SK-N-SH (cell line): Measurements from ENCODE around the gene HOXA6. TPM values are rescaled to one million over a fixed set of nuclear protein-coding genes. Genes with fewer than 3 reads are reported as not detected.

Experiments used
- CTCF ChIA-PET: fragments of 300-600, 350-600 bp; formaldehyde crosslinking; extraction: SDS; loops from one replicate; lab custom pipeline; 2021; lab: Yijun Ruan, JAX
- POLR2A ChIA-PET: fragments of 350-600 bp; sonication (Branson Sonifier 250); formaldehyde crosslinking; extraction: SDS; loops from one replicate; lab custom pipeline; 2020; ENCODE audit warnings: antibody characterized with exemption, inconsistent platforms; lab: Yijun Ruan, JAX
- DNase-seq: peaks from one replicate; pipeline ENCODE4 v3.0.0; 2012
- H2AFZ ChIP-seq: fragments of 200-600 bp; sonication (generic); 2 replicates; pipeline ENCODE4 v1.8.1; 2016; ENCODE audit warnings: antibody characterized with exemption, mild to moderate bottlenecking, low read depth
- H3F3A ChIP-seq: fragments of 200-600 bp; sonication (generic); replicated peaks from 2 replicates; pipeline ENCODE3; 2016; ENCODE audit warnings: antibody characterized with exemption, mild to moderate bottlenecking; ENCODE audit not compliant: insufficient read depth
- H3K27ac ChIP-seq, 2 experiments: fragments of 200-500 bp in 1 of 2; fragments of 200-600 bp in 1 of 2; sonication (Bioruptor generic) in 1 of 2; sonication (generic), shearing (Covaris generic) in 1 of 2; 2 replicates each; pipeline versions ENCODE4 v1.5.1 to v1.6.1; 2014 to 2016; ENCODE audit warnings: low read depth in 2 of 2, inconsistent platforms in 1 of 2, low read length in 1 of 2, mild to moderate bottlenecking in 1 of 2, mixed read lengths in 1 of 2
- H3K27me3 ChIP-seq: fragments of 200-600 bp; sonication (generic), shearing (Covaris generic); 2 replicates; pipeline ENCODE4 v1.6.1; 2016; ENCODE audit warnings: mixed run types; ENCODE audit not compliant: insufficient read depth
- H3K36me3 ChIP-seq, 2 experiments: fragments of 200-500 bp in 1 of 2; fragments of 200-600 bp in 1 of 2; sonication (Bioruptor generic) in 1 of 2; sonication (generic) in 1 of 2; replicated peaks in 1 of 2; 2 replicates each; pipeline versions ENCODE3 to v1.5.1; 2014 to 2016; ENCODE audit warnings: low read length in 1 of 2, mild to moderate bottlenecking in 1 of 2; ENCODE audit not compliant: insufficient read depth in 2 of 2, control insufficient read depth in 1 of 2
- H3K4me1 ChIP-seq, 2 experiments: fragments of 200-500 bp in 1 of 2; fragments of 200-600 bp in 1 of 2; sonication (Bioruptor generic) in 1 of 2; sonication (generic), shearing (Covaris generic) in 1 of 2; 2 replicates each; pipeline versions ENCODE4 v1.5.1 to v1.6.1; 2014 to 2016; ENCODE audit warnings: low read depth in 1 of 2, low read length in 1 of 2, mixed run types in 1 of 2; ENCODE audit not compliant: insufficient read depth in 2 of 2, control insufficient read depth in 1 of 2
- H3K4me2 ChIP-seq: fragments of 200-600 bp; sonication (generic), shearing (Covaris generic); 2 replicates; pipeline ENCODE4 v1.6.1; 2017; ENCODE audit warnings: mixed run types
- H3K4me3 ChIP-seq, 2 experiments: fragments of 200-500 bp in 1 of 2; fragments of 200-600 bp in 1 of 2; sonication (Bioruptor generic) in 1 of 2; sonication (generic), shearing (Covaris generic) in 1 of 2; 2 replicates each; pipeline versions ENCODE4 v1.5.1 to v1.8.1; 2014 to 2016; ENCODE audit warnings: low read depth in 2 of 2, inconsistent platforms in 1 of 2, low read length in 1 of 2, mild to moderate bottlenecking in 1 of 2, mixed read lengths in 1 of 2, moderate library complexity in 1 of 2
- H3K79me2 ChIP-seq: fragments of 200-600 bp; sonication (generic); 2 replicates; pipeline ENCODE4 v1.8.1; 2017; ENCODE audit warnings: mild to moderate bottlenecking; ENCODE audit not compliant: insufficient read depth
- H3K9ac ChIP-seq: fragments of 200-600 bp; sonication (generic); 2 replicates; pipeline ENCODE4 v1.6.1; 2017; ENCODE audit warnings: mixed run types
- H3K9me2 ChIP-seq: fragments of 200-600 bp; sonication (generic); 2 replicates; pipeline ENCODE4 v1.6.1; 2017; ENCODE audit warnings: mixed run types
- H3K9me3 ChIP-seq: fragments of 200-600 bp; sonication (generic); 2 replicates; pipeline ENCODE4 v1.6.1; 2017; ENCODE audit warnings: mixed run types, mild to moderate bottlenecking, moderate library complexity
- H4K20me1 ChIP-seq: fragments of 200-600 bp; sonication (generic); 2 replicates; pipeline ENCODE4 v1.6.1; 2017; ENCODE audit warnings: mild to moderate bottlenecking, mixed run types; ENCODE audit not compliant: insufficient read depth
- CHD2 ChIP-seq: fragments of 150-350 bp; IDR thresholded peaks from 2 replicates; pipeline ENCODE4 v1.6.1; 2018; ENCODE audit warnings: low read length; ENCODE audit not compliant: partially characterized antibody
- CTCF ChIP-seq: fragments of 200-600 bp; sonication (generic); IDR thresholded peaks from 2 replicates; pipeline ENCODE4 v1.6.1; 2017; ENCODE audit warnings: antibody characterized with exemption, mild to moderate bottlenecking, moderate library complexity
- EP300 ChIP-seq, 2 experiments: IDR thresholded peaks; 2 replicates each; pipeline versions ENCODE4 v1.4.0 to v1.6.1; 2012; ENCODE audit warnings: borderline replicate concordance in 1 of 2, low read depth in 1 of 2, low read length in 1 of 2
- EZH2phosphoT487 ChIP-seq: fragments of 200-600 bp; sonication (generic); IDR thresholded peaks from 2 replicates; pipeline ENCODE4 v1.6.1; 2017; ENCODE audit warnings: low read depth, mixed run types, mild to moderate bottlenecking, antibody characterized with exemption, moderate library complexity, borderline replicate concordance
- FOXM1 ChIP-seq: IDR thresholded peaks from 2 replicates; pipeline ENCODE4 v1.4.0; 2012; ENCODE audit warnings: low read depth, mild to moderate bottlenecking
- GABPA ChIP-seq: IDR thresholded peaks from 2 replicates; pipeline ENCODE4 v1.4.0; 2012; ENCODE audit warnings: low read depth, mild to moderate bottlenecking
- IRF3 ChIP-seq: fragments of 150-350 bp; IDR thresholded peaks from 2 replicates; pipeline ENCODE4 v1.6.1; 2016; ENCODE audit warnings: mild to moderate bottlenecking, low read depth, low read length
- JUND ChIP-seq: IDR thresholded peaks from 2 replicates; pipeline ENCODE4 v1.4.0; 2012
- MXI1 ChIP-seq: IDR thresholded peaks from 2 replicates; pipeline ENCODE4 v1.6.1; 2012; ENCODE audit warnings: mild to moderate bottlenecking, low read depth, low read length, improper control_type of control experiment
- RCOR1 ChIP-seq: fragments of 150-350 bp; IDR thresholded peaks from 2 replicates; pipeline ENCODE4 v1.6.1; 2017; ENCODE audit warnings: antibody characterized with exemption, low read length
- SMC3 ChIP-seq: IDR thresholded peaks from 2 replicates; pipeline ENCODE4 v1.6.1; 2012; ENCODE audit warnings: low read depth, low read length, improper control_type of control experiment
- TEAD4 ChIP-seq: IDR thresholded peaks from 2 replicates; pipeline ENCODE4 v1.4.0; 2012; ENCODE audit warnings: mild to moderate bottlenecking, borderline replicate concordance; ENCODE audit not compliant: insufficient read depth
- USF2 ChIP-seq: fragments of 150-350 bp; IDR thresholded peaks from 2 replicates; pipeline ENCODE4 v1.6.1; 2017; ENCODE audit warnings: antibody characterized with exemption, low read length, low read depth, borderline replicate concordance
- WGBS: methylation state at CpG from one replicate; pipeline ENCODE4 v1.1.6; 2017; ENCODE audit warnings: low lambda C conversion rate; 5-methylcytosine and 5-hydroxymethylcytosine counted together
- polyA plus RNA-seq, 3 experiments: library from polyadenylated mRNA; depleted of rRNA; stranded (reverse); fragments of >200 nt; gene quantifications; 2 replicates each; pipeline ENCODE4 v1.2.3, GENCODE V29; 2012

HOXA6 gene
- polyA plus RNA-seq, 1 of the 3 experiments (the other 2 are of a cell fraction) = not detected

- ChIA-PET POLR2A (no interaction called here), CTCF (interaction anchor here (0.8 to 10.7 kb wide), 12 partner anchors 10 to 907 kb away, joined by 3 to 84 read pairs (median 10); partner anchors contain the start of gene HOXA13)
- no peaks in the 10 kb centered on the region for H3K9me3 ChIP-seq
- no peak overlapping the region for H3K27ac ChIP-seq
- DNase-seq = no peak
- WGBS = 11% methylated on average over 22 of the region's 22 CpGs
- peaks cover 98% of the 10 kb centered on the region for H3K27me3 ChIP-seq
- H3K4me2 ChIP-seq = peak overlapping the region; percentile 51
- H3K79me2 ChIP-seq = no peaks in the 10 kb centered on the region
- H3F3A ChIP-seq = peaks cover 11% of the 10 kb centered on the region
- peaks cover 0 to 7% of the 10 kb centered on the region in 2 experiments; a peak in 1 of 4 replicates for H3K4me1 ChIP-seq
- H2AFZ ChIP-seq = no peak overlapping the region
- H3K4me3 ChIP-seq = no peak overlapping the region
- H3K9ac ChIP-seq = no peak overlapping the region
- H3K9me2 ChIP-seq = no peaks in the 10 kb centered on the region
- H4K20me1 ChIP-seq = peaks cover 30% of the 10 kb centered on the region
- TF ChIP-seq EP300 (IDR thresholded peaks at IDR 0.05; ENCODE audit: borderline replicate concordance in 1 of 2, low read depth in 1 of 2, low read length in 1 of 2) = no peak
- TF ChIP-seq JUND = no peak
- TF ChIP-seq SMC3 = no peak
- no peak for TF ChIP-seq USF2
- TF ChIP-seq TEAD4 = no peak
- TF ChIP-seq CTCF = no peak
- no peak for TF ChIP-seq IRF3
- TF ChIP-seq CHD2 = no peak
- TF ChIP-seq GABPA = no peak
- no peak for TF ChIP-seq RCOR1
- TF ChIP-seq FOXM1 = no peak
- no peak for TF ChIP-seq MXI1
- TF ChIP-seq EZH2phosphoT487 = no peak
- TF ChIP-seq, all 33 proteins: peak for 0
- no peaks in the 10 kb centered on the region for H3K36me3 ChIP-seq
Measured at GRCh38 chr7:27189295-27189996, 41.9 kb upstream of the HOXA6 start.
